Hindlimb muscle (tissue), 1 donor: ENCODE data around the gene RPL22. TPM values are rescaled to one million over a fixed set of nuclear protein-coding genes. Genes with fewer than 3 reads are reported as not detected.
A peak's percentile ranks its signal among the peaks of the same experiment; 100 is the strongest.
"Not testable (repeated sequence)": the region's sequence is repeated elsewhere in the genome, so short reads cannot be mapped to it uniquely, and the experiment has no call there.

Experiments used
- DNase-seq: peaks from one replicate; pipeline ENCODE4 v3.0.0-alpha.2; 2013
- polyA plus RNA-seq: library from polyadenylated mRNA; unstranded; fragments of 120-200 nt; gene quantifications from one replicate; pipeline ENCODE4 v1.2.1, GENCODE V29; 2013; ENCODE audit not compliant: insufficient read length

The RPL22 gene
- polyA plus RNA-seq, 1 donor, result 572 TPM

DNA sequence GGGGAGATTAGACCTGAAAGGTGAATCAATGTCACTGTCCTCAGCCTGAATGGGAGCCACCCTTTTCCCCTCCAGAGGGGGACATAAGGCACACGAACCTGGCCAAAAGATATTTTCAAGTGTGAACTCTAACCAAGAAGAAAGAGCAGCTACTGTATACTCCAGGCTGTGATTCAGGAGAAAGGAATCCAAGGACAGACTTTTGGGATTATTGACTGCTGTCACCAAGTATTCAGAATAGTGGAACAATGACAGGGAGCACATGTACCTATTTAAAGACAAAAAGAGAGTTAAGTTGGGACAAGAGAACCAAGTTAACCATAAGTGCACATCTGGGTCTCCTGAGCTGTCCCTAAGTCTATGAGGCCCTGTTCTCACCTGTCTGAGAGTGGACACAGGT, 34.0 kb upstream of the RPL22 start:
- DNase-seq, result no peak

DNA sequence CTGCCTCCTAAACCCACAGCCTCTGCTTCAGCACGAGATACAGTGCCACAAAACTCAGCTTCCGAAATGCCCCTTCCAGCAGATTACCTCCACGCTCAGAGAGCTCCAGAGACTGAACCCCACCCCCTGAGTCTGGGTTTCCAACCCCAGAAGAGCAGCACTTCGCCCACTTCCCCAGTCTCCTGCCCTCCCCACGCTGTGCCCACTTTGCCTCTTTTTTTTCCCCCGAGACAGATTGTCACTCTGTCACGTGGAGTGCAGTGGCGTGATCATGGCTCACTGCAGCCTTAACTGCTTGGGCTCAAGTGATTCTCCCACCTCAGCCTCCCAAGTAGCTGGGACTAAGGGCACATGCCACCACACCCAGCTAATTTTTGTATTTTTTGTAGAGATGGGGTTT, 26.3 kb upstream of the RPL22 start:
- DNase-seq, result no peak

DNA sequence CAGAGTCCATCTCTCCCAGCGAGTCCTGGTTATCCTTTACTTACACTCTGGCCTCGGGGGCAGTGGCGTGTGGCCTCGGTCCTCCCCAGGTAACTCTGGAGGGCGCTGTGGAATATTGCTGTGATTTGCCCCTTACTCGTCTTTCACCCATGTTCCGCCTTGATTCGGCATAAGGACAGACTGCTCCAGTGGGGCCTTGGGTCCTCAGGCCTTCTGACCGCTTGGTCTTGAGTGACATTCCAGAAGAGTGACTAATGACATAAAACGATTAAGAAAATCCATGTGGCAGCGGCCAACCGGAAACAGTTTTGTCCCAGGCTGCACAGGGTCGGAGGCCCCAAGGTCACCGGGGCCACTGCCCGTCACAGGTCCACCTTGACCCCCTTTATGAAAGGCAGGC, 25.3 kb upstream of the RPL22 start:
- no peak for DNase-seq

DNA sequence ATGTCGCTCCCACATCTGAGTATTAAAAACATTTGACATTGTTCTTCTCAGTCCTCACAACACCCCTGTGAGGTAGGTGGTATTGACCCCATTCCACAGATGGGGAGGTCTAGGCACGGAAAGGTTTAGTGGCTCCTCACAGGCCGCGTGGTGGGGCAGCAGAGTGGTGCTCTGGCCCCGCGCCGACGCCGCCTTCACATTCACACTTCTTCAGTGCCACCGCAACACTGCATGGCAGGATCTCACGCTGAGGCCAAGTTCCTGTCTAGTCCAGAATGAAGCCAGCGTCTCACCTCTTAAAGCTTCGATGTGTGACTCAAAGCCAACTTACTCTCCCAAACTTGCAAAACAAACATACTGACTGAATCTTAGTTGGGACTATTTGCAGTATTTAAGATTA, 24.2 kb upstream of the RPL22 start:
- no peak for DNase-seq

DNA sequence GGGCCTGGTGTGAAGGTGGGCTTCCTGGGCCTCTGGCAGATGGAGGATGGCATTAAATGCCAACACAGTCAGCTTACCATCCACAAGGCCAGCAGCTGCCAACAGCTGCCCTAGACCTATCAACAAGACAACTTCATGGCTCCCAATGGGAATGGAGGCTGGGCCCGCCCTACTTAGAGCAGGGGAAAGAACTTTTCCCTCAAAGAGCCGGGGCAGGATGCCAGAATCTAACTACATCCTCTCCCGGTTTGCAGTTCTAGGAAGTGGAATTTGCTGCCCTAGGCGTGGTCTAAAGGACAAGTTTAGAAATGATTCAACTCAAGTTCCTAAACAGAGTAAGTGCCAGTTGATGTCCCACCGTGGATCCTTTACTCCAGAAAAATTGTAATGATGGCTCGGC, 23.2 kb upstream of the RPL22 start:
- peak; percentile 67 for DNase-seq

DNA sequence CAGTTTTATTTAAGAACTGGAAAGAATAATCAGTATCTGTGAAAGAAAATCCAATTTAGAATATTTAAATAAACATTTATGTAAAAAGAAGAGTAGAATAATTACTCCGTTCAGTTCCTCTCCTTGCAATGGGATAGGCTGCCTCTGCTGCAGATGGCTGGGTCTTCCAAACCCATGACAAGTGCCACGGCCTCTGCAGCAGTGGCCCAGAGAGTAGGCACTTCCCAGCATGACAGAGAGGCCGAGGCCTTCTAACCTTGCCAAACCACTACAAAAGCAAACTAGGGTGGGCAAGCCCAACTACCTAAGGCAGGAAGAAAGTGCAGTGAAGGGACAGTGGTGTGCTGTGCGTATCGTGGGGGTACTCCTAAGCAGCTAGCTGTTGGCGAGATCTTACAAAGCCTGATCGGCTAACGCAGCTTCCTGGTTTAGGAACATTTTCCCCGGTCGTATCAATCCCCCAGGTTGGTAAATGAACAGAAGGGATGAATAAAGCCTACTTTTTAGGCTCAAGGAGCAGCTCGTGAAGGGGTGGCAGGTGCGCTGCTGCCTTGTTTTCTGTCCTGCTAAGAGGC, 21.9 kb upstream of the RPL22 start:
- no peak for DNase-seq

DNA sequence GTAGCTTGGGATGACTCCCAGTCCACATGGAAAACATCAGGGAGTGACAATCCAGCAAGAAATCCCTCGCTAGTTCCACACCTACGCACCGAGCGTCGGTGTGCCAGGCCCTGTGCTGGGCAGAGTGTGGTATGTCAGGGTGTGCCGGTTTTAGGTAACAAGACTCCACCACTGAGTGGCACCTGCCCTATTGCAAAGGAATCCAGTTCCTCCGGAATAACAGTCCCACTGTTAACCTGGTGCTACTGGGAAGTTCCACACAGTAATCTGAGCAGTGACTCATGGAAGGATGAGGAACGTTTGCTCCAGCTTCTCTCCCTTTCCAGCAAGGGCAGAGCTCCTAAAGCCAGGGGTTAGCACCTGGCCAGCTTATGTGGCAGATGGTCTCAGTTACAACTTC, 20.8 kb upstream of the RPL22 start:
- DNase-seq, result no peak

DNA sequence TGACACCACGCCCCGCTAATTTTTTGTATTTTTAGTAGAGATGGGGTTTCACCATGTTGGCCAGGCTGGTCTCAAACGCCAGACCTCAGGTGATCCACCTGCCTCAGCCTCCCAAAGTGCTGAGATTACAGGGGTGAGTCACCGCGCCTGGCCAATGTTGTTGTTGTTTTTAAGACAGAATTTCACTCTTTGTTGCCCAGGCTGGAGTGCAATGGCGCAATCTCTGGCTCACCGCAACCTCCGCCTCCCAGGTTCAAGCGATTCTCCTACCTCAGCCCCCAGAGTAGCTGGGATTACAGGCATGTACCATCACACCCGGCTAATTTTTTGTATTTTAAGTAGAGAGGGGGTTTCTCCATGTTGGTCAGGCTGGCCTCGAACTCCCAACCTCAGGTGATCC, 20.2 kb upstream of the RPL22 start:
- not testable (repeated sequence) for DNase-seq

DNA sequence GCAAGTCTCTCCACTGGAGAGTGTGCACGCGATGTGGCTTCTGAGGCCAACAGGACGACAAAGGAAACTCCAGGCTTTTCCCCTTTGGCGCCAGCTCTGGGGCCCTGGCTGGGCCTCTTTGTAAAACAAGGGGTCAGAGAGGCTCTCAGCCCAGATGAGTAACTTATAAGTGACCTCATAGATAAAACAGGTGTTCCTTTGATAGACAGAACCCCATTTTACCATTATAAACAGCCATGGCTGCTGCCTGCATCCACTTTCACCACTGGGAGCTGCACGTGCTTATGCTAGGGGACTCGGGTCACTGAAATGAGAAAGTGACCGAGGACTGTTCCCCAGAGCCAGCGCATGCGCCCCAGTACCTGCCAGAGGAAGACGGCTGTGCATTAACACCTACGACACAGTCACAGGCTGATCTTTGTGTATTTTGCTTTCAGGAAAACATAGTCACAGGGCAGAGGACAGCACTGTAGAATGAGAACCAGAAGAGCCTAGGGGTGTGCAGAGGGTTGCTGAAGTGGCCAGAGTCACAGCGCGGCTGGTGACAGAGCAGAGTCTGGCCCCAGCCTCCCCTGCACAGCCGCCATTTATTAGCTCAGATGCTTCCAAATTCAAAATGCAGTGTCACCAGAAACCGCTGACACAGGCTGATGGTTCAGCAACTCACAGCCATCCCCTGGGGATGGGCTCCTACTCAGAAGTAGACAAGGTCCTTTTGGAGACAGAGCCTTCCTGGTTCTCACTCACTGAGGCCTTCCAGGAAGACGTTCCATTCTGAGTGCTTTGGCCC, 19.2 kb upstream of the RPL22 start:
- no peak for DNase-seq

DNA sequence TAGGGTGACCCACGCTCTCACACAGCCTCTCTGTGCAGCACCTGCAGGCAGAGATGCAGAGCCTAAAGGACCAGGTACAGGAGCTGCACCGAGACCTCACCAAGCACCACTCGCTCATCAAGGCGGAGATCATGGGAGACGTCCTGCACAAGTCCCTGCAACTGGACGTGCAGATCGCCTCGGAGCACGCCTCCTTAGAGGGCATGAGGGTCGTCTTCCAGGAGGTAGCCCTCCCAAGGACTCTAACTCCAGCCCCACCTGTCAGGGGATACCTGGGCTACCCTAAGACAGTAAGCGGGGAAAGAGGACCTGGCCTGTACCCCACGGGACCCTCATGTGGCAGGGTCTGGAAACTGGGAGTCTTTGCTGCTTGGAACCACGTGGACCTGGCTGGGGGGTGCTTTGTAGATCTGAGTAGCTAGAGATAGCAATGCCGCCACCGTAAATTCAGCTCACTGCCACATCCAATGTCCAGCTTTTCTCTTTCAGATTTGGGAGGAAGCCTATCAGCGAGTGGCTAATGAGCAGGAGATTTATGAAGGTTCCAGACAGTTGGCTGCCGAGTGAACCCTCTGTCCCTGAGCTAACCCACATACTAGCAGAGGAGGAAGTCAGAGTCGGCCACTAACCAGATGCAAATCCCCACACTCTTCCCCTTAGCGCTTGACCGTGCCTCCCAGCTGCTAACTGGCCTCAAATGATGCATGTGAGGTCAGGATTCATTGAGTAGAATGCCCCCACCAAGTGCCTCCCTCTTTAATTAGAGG, 13.0 kb upstream of the RPL22 start:
- DNase-seq, result no peak

DNA sequence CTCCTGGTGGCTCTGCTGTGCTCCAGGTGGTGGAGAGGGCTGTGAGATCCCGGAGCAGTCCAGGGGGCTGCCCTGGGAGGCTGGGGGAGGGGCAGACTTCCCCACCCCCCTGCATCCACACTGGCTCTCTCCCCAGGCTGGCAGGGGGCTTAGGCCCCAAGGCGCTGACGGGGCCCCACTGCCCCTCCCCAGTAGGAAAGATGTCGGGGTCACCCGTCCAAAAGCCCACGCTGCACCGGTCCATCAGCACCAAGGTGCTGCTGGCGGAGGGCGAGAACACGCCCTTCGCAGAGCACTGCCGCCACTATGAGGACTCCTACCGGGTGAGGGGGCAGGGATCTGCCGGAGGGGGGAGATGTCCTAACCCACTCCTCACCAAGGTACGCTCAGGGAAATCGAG, 12.3 kb upstream of the RPL22 start:
- DNase-seq, result no peak

DNA sequence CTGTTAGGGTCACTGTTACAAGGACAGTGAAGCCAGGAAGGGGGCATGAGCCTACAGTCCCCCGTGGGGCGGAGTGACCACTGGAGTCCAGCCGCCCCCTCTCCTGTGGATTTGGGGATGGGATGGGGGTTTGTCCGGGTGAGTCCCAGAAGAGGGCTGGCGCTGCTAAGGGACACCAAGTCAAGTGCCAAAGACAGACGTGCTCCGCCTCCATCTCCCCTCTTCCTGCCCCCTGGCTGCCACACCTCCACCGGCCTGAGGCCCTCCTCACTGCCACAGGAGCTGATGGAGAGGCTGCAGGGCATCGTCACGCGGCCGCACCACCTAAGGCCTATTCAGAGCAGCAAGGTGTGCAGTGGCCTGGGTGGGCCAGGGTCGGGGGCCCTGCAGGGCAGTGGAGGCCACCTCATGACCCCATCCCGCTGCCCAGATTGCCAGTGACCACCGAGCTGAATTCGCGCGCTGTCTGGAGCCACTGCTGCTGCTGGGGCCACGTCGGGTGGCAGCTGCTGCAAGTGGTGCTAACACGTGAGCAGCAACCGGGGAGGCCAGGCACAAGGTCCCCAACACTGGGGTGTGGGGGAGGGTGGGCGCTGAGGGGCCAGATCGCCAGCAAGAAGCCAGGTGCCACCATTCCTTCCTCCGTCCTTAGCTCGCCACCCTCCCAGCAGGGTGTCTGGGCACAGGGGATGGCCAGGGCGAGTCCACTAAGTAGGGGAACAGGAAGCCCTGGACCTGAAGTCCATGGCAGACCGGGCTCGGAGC, 11.4 kb upstream of the RPL22 start:
- DNase-seq, result no peak

DNA sequence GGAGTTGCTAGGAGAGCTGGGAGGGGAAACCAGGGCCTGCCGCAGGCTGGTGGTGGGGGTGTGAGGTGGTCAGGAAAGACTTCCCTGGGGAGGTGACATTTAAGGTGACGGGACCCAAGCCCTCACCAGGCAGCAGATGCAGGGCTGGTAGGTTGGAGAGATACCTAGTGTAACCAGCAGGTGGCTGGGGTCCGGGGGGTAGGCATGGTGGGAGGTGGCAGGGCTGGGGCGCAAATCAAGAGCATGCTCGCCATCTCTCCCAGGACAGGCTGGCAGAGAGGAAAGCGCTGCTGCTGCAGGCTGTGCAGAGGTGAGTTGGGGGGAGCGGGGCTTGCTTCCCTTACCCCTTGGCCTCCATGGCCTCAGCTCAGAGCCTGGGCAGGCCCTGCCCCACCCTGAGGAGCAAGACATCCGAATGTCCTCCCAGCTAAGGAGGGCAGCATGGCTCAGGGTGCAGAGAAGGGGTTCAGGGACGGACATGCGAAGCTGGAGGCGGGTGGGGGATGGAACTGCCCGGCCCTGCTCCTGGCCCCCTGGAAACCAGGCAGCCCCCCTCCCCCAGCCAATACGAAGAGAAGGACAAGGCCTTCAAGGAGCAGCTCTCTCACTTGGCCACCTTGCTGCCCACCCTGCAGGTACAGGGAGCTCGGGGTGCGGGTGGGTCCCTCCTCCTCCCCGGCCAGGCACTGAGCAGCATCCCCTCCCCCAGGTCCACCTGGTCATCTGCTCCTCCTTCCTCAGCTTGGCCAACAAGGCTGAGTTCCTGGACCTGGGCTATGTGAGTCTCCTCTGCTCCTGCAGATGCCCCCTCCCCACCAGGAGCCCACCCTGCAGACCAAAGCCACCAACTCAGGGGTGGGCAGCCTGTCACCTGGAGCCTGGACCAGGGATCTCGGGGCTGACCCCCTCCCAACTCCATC, 10.5 kb upstream of the RPL22 start:
- DNase-seq, result no peak

DNA sequence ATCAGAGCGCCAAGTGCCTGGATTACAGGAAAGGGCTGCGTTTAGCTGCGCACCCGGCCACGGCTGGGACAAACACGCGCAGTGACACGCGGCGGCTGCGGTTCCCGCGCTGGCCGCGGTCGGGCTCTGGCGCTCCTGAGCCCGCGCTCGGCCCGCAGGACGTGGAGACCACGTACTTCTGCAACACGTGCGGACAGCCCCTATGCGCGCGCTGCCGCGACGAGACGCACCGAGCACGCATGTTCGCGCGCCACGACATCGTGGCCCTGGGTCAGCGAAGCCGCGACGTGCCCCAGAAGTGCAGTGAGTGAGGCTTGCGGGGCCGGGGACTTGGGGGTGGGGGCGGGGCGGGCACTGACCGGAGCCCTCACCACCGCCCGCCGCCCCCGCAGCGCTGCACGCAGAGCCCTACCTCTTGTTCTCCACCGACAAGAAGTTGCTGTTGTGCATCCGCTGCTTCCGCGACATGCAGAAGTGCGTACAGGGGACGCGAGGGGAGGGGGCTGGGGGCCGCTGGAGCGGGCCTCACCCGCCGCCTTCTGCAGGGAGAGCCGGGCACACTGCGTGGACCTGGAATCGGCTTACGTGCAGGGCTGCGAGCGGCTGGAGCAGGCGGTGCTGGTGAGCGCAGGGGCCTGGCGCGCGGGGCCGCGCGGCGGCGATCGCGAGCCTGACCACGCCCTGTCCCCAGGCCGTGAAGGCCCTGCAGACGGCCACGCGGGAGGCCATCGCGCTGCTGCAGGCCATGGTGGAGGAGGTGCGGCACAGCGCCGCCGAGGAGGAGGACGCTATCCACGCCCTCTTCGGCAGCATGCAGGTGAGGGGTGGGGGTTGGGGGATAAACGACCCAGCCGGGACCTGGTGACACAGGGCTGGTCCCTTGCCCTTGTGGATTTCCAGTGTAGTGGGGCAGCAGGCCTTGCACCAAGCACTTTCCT, 9.6 kb upstream of the RPL22 start:
- DNase-seq, result peak; percentile 65

DNA sequence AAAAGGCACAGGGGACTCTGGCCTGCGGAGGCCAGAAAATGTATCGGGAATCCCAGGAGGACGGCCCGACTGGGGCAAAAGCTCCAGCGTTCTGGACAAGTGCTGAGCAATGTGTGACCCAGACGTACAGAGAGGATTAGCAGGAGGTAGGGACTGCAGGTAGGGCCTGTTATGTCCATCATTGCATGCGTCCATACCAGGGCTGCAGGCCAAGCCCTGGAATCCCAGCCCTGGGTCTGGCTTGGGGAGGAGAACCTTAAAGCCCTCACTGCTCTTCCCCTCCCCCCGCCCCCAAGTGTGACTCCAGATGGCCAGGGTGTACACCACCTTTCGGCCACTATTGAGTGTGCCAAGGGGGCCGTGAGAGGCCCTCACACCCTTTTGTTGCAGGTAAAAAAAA, 8.5 kb upstream of the RPL22 start:
- no peak for DNase-seq

DNA sequence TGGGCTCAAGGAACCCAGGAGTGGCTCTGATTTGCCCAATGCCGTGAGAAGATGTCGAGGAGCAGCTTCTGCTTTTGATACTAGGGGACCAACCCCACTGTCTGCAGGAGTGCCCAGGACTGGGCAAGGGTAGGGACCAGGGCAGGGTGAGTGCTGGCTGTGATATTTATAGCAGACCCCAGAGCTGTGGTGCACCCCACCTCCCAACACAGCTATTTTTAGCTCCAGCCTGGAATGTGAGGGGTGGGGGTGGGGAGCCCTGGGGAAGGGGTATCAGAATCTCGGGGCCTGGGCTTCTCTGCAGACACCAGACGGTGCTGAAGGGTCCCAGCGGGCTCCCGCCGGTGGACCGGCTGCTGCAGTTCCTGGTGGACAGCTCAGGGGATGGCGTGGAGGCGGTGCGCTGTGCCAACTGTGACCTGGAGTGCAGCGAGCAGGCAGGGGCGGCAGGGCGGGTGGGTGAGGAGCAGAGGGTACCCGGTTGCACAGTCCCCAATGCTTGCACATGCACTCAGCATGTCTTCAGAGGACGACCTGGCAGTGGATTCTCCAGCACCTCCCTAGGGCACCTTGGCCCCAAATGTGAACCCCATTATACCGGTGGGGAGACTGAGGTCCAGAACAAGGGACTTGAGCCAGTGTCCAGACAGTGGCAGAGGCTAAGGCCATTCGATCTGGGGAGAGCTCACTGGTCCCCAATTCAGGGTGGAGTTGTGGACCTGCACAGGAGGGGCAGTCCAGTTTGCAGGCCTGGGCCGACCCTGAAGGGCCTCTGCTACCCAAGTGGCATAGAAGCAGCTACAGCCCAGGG, 7.9 kb upstream of the RPL22 start:
- DNase-seq, result no peak

DNA sequence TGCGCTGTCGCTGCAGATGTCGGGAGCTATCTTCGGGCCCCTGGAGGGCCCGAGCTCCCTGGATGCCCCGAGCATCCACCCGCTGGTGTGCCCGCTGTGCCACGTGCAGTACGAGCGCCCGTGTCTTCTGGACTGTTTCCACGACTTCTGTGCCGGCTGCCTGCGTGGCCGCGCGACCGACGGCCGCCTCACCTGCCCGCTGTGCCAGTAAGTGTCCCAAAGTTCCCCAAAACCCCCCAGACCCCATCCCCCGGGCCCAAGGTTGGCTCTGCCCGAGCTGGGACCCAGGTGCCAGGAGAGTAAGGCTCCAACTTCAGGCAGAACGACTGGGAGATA, 7.1 kb upstream of the RPL22 start:
- DNase-seq, result no peak

DNA sequence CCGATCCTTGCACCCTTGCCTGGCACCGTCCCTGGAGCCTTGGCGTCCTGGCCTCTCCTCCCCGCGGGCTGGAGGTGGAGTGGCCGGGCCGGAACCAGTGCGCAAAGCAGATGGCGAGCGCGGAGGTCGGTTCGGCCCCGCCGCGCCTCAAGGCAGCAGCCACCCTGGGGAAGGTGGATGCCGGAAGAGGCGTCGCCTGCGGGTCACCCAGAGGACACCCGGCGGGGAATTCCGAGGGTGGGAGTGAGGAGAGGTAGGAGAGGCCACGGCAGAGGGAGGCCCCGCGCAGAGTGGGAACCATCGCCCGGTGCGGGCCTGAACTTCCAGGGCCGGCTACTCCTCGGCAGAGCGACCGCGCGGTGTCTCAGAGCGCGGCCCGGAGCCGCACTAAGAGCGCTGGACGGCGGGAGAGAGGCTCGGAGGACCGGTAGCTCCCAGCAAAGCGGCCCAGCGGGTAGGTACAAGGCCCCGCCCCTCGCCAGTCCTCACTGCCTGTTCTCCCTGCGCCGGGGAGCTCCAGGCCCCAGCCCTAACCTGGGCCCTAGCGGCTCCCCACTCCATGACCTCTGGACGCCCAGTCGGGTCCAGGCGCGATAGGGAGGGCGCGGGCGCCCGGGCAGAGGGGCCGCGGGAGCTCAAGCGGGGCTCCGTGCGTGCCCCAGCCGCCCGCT, 6.6 kb upstream of the RPL22 start, which contains the start of gene RNF207:
Gene RNF207, plus strand, starts transcription at position 271 of the 671 bp plus-strand sequence. CDS start 417 bp downstream, outside the sequence.
- DNase-seq, result peak; percentile 79

DNA sequence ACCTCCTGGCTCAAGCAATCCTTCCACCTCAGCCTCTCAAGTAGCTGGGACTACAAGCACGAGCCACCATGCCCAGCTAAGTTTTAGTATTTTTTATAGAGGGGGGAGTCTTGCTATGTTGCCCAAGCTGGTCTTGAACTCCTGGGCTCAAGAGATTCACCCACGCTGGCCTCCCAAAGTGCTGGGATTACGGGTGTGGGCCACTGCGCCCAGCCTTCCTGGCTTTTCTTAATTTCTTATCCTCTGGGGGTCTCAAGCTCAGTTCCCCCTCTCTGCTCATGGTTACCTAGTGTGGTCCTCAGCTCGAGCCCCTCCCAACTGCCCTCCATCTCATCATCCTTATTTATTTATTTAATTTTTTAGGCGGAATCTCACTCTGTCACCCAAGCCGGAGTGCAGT, 2.9 kb upstream of the RPL22 start:
- no peak for DNase-seq
